ENCODE data around the gene ERICH4.

- TF ChIP-seq CTCF (conservative IDR thresholded peaks at IDR 0.05; ENCODE audit: low read length) (no peak), EZH2phosphoT487 (IDR thresholded peaks at IDR 0.05; ENCODE audit: borderline replicate concordance, low read depth, low read length) (no peak)
Observed at GRCh38 chr19:41449865-41450178, 6.9 kb downstream of the ERICH4 start.

Measured in OCI-LY7 (cell line).